GM18870 (cell line): Measurements from ENCODE around the gene PDE6G.
"Not testable (repeated sequence)": the region's sequence is repeated elsewhere in the genome, so short reads cannot be mapped to it uniquely, and the experiment has no call there.

ENCODE experiments used
- ATAC-seq: cut with Tn5 transposase; IDR thresholded peaks from one replicate; pipeline ENCODE4 v1.9.1; 2021; ENCODE audit warnings: moderate library complexity; ENCODE audit not compliant: unreplicated experiment

The PDE6G gene

GRCh38 chr17:81687770-81688541 lies 31.6 kb upstream of the PDE6G start:
- no peak for ATAC-seq

- ATAC-seq = no peak
These were observed 30.3 kb upstream of the PDE6G start for GRCh38 chr17:81686614-81687013.

GRCh38 chr17:81685108-81685507 lies 28.8 kb upstream of the PDE6G start:
- ATAC-seq = no peak

GRCh38 chr17:81684442-81684911 lies 28.1 kb upstream of the PDE6G start:
- ATAC-seq = no peak

GRCh38 chr17:81683584-81684441 lies 27.5 kb upstream of the PDE6G start, which contains the start of the genes ARL16 and HGS:
Gene ARL16, minus strand, starts transcription at chr17:81683797. Its CDS starts 44 bp downstream, at chr17:81683753.
Gene HGS, plus strand, starts transcription at chr17:81684011. Its CDS starts 56 bp downstream, at chr17:81684067.
- peak; percentile 95 for ATAC-seq

GRCh38 chr17:81683208-81683583 lies 26.9 kb upstream of the PDE6G start:
- ATAC-seq = peak; percentile 3

- no peak for ATAC-seq
These were observed 26.3 kb upstream of the PDE6G start for GRCh38 chr17:81682565-81683207.

- no peak for ATAC-seq
These were observed 25.3 kb upstream of the PDE6G start for GRCh38 chr17:81681672-81682071.

GRCh38 chr17:81680150-81680549 lies 23.8 kb upstream of the PDE6G start:
- no peak for ATAC-seq

GRCh38 chr17:81676906-81677305 lies 20.6 kb upstream of the PDE6G start:
- no peak for ATAC-seq

GRCh38 chr17:81675515-81676221 lies 19.3 kb upstream of the PDE6G start:
- not testable (repeated sequence) for ATAC-seq

GRCh38 chr17:81673561-81674258 lies 17.4 kb upstream of the PDE6G start:
- no peak for ATAC-seq

- no peak for ATAC-seq
These were observed 16.6 kb upstream of the PDE6G start for GRCh38 chr17:81672954-81673353.

- no peak for ATAC-seq
These were observed 16.2 kb upstream of the PDE6G start for GRCh38 chr17:81672504-81672903.

- no peak for ATAC-seq
These were observed 11.4 kb upstream of the PDE6G start for GRCh38 chr17:81667754-81668153.

GRCh38 chr17:81666342-81667191 lies 10.2 kb upstream of the PDE6G start, which contains the start of the genes CCDC137 and OXLD1:
Gene CCDC137, plus strand, starts transcription at chr17:81666737. Its CDS starts 30 bp downstream, at chr17:81666767.
Gene OXLD1, minus strand, starts transcription at chr17:81666605. Its CDS starts 28 bp downstream, at chr17:81666577.
- ATAC-seq = peak; percentile 76

GRCh38 chr17:81666092-81666341 lies 9.7 kb upstream of the PDE6G start:
- no peak for ATAC-seq

GRCh38 chr17:81665205-81666091 lies 9.1 kb upstream of the PDE6G start:
- no peak for ATAC-seq
